Activated CD8-positive, alpha-beta memory T cell treated with anti-CD3 and anti-CD28 coated beads, Interleukin-2, amount 50 U/mL, for 4 hours (primary cell): ENCODE data around the gene NDUFA13.

ENCODE experiments used
- DNase-seq: peaks from one replicate; pipeline ENCODE4 v3.0.0-alpha.2; 2020

NDUFA13 gene

DNA sequence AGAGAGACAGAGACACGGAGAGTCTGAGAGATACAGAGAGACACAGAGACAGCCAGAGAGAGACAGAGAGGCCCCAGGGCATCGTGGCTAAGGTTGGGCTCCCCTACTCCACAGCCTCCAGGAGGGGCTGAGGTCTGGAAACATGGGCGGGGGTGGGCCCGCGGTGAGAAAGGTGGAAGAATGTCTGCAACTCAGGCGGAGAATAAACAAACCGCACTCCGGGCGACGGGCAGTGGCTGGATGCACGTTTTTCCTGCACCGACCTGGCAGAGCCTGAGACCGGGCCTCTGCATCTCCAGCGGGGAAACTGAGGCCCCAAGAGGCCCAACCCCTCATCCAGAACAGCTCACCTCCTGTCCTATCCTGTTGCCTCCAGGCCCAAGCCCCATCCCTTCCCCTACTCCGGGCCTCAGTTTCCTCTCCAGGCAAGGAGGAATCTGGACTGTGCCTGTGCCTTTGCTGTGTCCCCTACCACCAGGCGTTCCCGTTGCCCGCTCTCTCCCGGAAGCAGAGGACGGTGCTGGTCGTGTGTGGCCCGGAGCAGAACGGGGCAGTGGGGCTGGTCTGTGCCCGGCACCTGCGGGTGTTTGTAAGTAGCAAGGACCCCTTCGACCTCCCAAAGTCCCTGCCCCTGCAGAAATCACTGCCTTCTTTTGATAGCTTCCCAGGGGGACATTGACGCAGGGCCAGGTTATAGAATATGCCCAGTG, 18.7 kb downstream of the NDUFA13 start:
- DNase-seq, result no peak

DNA sequence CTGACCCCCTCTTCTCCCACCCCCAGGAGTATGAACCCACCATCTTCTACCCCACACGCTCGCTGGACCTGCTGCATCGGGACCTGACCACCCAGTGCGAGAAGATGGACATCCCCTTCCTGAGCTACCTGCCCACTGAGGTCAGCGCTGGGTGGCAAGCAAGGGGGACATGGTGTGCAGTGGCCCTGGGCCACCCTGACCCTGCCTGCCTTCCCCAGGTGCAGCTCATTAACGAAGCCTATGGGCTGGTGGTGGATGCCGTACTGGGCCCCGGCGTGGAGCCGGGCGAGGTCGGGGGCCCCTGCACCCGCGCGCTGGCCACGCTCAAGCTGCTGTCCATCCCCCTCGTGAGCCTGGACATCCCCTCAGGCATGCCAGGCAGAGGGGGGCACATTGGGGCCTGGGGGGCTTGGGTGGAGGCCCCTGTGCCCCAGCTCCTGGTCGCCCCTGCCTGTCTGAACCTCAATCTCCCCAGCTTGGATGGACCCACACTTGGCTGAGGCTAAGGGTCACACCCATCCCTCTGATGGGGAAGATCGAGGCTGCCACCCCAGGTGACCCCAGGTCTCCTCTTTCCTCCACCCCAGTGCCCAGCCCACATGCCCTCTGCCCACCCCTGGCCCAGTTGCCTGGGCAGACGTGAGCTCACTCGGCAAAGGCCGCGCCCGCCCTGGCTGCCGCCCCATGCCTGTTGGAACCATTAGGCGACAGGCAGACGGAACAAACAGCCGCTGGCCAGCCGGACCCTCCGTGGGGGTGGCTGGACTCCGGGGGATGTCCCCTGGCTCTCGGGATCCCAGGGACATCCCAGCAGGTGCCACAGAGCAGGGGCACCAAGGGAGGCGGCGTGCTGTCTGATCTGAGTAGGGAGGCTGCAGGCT, 19.5 kb downstream of the NDUFA13 start:
- no peak for DNase-seq

DNA sequence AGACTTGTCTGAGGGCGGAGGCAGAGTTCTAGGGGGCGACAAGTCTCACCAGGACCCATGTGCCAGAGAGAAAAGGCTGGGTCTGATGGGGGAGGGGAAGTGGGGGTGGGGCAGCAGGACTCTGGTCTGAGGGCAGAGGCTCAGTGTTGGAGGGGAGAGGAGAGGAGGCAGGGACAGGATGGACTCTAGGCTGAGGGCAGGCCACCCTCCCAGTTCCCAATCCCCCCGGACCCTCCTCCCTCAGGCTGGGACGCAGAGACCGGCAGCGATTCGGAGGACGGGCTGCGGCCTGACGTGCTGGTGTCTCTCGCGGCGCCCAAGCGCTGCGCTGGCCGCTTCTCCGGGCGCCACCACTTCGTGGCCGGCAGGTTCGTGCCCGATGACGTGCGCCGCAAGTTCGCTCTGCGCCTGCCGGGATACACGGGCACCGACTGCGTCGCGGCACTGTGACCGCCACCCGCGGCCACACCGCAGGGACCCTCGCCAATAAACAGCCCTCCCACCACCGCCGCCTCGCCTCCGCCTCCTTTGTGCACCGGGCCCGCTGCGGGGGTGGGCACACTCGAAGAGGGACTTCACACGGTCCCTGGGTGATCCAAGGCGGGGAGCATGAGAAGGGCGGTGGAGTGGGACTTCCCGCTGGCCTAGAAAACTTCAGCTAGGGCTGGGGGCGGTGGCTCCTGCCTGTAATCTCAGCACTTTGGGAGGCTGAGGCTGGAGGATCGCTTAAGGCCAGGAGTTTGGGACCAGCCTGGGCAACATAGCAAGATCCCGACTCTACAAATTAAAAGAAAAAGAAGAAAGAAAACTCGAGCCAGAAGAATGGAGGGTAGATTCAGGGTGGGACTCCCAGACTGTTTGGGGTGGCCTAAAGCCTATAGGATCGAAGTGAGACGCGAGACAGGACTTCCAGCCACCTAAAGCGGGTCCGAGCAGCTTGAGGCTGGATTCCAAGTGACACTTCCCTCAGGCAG, 21.3 kb downstream of the NDUFA13 start:
- DNase-seq, result peak; percentile 46

DNA sequence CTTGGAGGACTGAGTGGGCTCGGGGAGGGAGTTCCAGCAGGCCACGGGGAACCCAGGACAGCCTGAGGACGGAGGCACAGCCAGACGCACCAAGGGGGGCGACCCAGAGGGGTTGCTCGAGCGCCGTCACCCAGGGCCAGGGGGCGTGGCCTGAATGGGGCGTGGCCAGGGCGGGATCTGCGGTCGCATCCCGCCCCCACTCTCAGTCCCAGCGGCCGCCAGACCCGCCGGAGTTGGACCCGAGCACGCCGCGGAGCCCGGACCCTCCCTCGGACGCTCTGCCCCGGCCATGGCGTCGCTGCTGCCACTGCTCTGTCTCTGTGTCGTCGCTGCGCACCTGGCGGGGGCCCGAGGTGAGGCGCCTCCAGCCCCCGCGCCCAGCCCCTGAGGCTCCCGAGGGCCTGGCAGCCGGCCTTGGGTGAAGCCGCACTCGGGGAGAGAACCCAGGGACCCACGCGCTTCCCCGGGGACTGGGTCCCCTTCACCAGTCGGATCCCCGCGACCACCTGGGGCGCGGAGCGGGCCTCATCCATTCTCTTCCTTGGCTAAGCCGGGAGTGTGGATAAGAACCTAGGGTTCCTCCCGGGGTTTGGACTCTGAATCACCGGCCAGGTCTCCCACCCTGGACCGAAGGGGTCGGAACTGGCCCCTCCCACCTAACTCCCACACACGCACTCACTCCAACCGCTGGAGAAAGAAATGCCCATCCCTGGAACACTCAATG, 22.2 kb downstream of the NDUFA13 start, which contains the start of gene CILP2:
CILP2 (plus strand) TSS at position 205 of the 724 bp plus-strand sequence; CDS start at position 290, 85 bp downstream.
- peak; percentile 59 for DNase-seq

DNA sequence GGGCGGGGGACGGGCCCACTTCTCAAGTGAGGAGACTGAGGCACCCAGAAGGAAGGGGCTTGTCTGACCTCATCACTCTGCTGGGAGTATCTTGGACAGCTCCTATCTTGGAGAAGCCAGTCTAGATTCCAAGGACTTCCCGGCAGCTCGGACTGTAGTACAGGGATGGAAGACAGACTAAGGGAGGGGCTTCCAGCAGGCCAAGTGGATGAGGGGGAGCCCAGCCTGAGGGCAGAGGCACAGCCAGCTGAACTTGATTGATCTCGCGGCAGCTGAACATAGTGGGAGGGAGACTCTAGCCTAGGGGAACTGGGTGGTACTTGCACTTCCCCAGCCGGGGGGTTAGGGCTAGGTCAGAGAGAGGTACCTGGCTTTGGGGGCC, 22.8 kb downstream of the NDUFA13 start:
- no peak for DNase-seq

DNA sequence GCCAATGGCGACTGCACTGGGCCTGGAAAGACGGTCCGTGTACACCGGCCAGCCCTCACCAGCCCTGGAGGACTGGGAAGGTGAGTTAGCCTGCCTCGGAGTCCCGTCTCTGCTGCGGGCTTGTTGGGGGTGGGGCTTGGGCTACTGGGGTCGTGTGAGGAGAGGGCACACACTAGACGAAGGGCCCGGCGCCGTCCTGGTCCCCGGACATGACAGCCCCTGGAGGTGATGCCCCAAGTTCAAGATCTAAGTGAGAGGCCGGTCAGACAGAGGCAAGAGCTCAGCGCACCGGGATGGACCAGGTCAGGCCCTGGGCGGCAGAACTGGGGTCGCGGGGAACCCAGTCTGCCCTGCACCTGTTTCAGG, 23.7 kb downstream of the NDUFA13 start:
- no peak for DNase-seq

- peak; percentile 73 for DNase-seq
Measured at GRCh38 chr19:19540064-19540714, 24.2 kb downstream of the NDUFA13 start.

- peak; percentile 68 for DNase-seq
Measured at GRCh38 chr19:19540715-19541515, 24.9 kb downstream of the NDUFA13 start.

DNA sequence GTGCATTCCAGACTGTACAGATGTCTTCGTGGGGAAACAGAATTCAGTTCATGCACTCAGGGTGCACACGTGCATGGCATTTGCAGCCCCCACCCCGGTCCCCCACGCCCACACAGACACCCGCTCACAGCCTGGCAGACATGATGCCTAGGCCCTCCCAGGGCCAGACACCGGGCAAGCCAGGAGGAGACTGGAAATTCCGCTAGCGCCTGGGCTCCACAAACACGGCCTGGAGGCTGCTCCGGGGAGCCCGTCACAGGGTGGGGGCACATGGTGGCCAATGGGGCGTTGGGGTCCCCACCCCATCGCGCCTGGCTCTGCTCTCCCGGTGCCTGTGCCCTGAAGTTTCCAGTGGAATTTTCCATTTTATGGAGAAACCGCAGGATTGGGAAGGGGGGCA, 25.6 kb downstream of the NDUFA13 start:
- no peak for DNase-seq

GRCh38 chr19:19542507-19542906, 26.5 kb downstream of the NDUFA13 start:
- DNase-seq, result no peak

- DNase-seq, result no peak
Measured at GRCh38 chr19:19543101-19543500, 27.1 kb downstream of the NDUFA13 start.

GRCh38 chr19:19543640-19544039, 27.6 kb downstream of the NDUFA13 start:
- DNase-seq, result no peak

DNA sequence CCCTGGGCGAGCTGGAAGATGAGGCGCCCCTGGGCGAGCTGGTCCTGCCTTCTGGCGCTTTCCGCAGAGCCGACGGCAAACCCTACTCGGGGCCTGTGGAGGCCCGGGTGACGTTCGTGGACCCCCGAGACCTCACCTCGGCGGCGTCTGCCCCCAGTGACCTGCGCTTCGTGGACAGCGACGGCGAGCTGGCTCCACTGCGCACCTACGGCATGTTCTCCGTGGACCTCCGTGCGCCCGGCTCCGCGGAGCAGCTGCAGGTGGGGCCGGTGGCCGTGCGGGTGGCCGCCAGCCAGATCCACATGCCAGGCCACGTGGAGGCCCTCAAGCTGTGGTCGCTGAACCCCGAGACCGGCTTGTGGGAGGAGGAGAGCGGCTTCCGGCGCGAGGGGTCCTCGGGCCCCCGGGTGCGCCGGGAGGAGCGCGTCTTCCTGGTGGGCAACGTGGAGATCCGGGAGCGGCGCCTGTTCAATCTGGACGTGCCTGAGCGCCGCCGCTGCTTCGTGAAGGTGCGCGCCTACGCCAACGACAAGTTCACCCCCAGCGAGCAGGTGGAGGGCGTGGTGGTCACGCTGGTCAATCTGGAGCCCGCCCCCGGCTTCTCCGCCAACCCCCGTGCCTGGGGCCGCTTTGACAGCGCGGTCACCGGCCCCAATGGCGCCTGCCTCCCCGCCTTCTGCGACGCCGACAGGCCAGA, 28.4 kb downstream of the NDUFA13 start:
- no peak for DNase-seq

- no peak for DNase-seq
Measured at GRCh38 chr19:19544954-19545591, 29.0 kb downstream of the NDUFA13 start.

GRCh38 chr19:19545707-19546106, 29.7 kb downstream of the NDUFA13 start:
- no peak for DNase-seq

GRCh38 chr19:19546751-19547162, 30.7 kb downstream of the NDUFA13 start:
- no peak for DNase-seq

GRCh38 chr19:19547674-19548336, 31.8 kb downstream of the NDUFA13 start:
- DNase-seq, result no peak

GRCh38 chr19:19548915-19549759, 33.1 kb downstream of the NDUFA13 start:
- DNase-seq, result no peak
